IMR-90 (cell line): ENCODE measurements around the gene SVBP. TPM values are rescaled to one million over a fixed set of nuclear protein-coding genes. Genes with fewer than 3 reads are reported as not detected.

Source experiments
- ATAC-seq: fragments of 200-7000 bp; cut with Tn5 transposase; 2 replicates; pipeline ENCODE4 v1.9.1; 2020; ENCODE audit warnings: low read depth, mild to moderate bottlenecking, moderate library complexity
- BruUV-seq: library from RNA; stranded (reverse); fragments of 400-500 nt; replicated peaks from 2 replicates; lab custom pipeline; 2021; lab: Mats Ljungman, UMichigan
- CTCF ChIA-PET: fragments of 300-600 bp; formaldehyde crosslinking; extraction: SDS; loops from one replicate; lab custom pipeline; 2021; ENCODE audit warnings: antibody characterized with exemption; lab: Yijun Ruan, JAX
- POLR2A ChIA-PET: fragments of 300-600 bp; sonication (Branson Sonifier 250); formaldehyde crosslinking; loops from one replicate; lab custom pipeline; 2022; ENCODE audit warnings: antibody characterized with exemption; ENCODE audit not compliant: unreplicated experiment; lab: Charles Lee
- DNase-seq: peaks from one replicate; pipeline ENCODE4 v3.0.0; 2013
- H2AFZ ChIP-seq: replicated peaks from 2 replicates; pipeline ENCODE3; 2013; ENCODE audit warnings: low read length, mild to moderate bottlenecking; ENCODE audit not compliant: poor library complexity
- H2AK5ac ChIP-seq: 2 replicates; pipeline ENCODE4 v1.6.1; 2013; ENCODE audit warnings: low read depth, low read length, inconsistent platforms
- H2AK9ac ChIP-seq: replicated peaks from 2 replicates; pipeline ENCODE3; 2013; ENCODE audit warnings: mild to moderate bottlenecking, low read depth, low read length, moderate library complexity; ENCODE audit not compliant: poor library complexity
- H2BK120ac ChIP-seq: 2 replicates; pipeline ENCODE4 v1.6.1; 2013; ENCODE audit warnings: low read depth, low read length, inconsistent platforms
- H2BK15ac ChIP-seq: 3 replicates; pipeline ENCODE4 v1.6.1; 2013; ENCODE audit warnings: low read depth, low read length, inconsistent platforms
- H2BK20ac ChIP-seq: 2 replicates; pipeline ENCODE4 v1.6.1; 2013; ENCODE audit warnings: low read depth, mild to moderate bottlenecking, inconsistent platforms, low read length, moderate library complexity
- H2BK5ac ChIP-seq: 2 replicates; pipeline ENCODE4 v1.6.1; 2013; ENCODE audit warnings: mild to moderate bottlenecking, low read depth, low read length, inconsistent platforms; ENCODE audit not compliant: poor library complexity, severe bottlenecking
- H3K14ac ChIP-seq: replicated peaks from 2 replicates; pipeline ENCODE4 v1.6.1; 2013; ENCODE audit warnings: low read depth, low read length, inconsistent platforms
- H3K18ac ChIP-seq: 2 replicates; pipeline ENCODE4 v1.6.1; 2013; ENCODE audit warnings: low read depth, low read length, control low read depth
- H3K23ac ChIP-seq: 2 replicates; pipeline ENCODE4 v1.6.1; 2013; ENCODE audit warnings: low read depth, low read length, inconsistent platforms
- H3K27ac ChIP-seq: 2 replicates; pipeline ENCODE4 v1.5.1; 2013; ENCODE audit warnings: mild to moderate bottlenecking, control low read depth, low read length; ENCODE audit not compliant: insufficient read depth
- H3K27me3 ChIP-seq: 2 replicates; pipeline ENCODE4 v1.6.1; 2013; ENCODE audit warnings: low read length; ENCODE audit not compliant: control insufficient read depth, insufficient read depth
- H3K36me3 ChIP-seq: 2 replicates; pipeline ENCODE4 v1.6.1; 2013; ENCODE audit warnings: low read length, mixed read lengths; ENCODE audit not compliant: control insufficient read depth, insufficient read depth
- H3K4ac ChIP-seq: 2 replicates; pipeline ENCODE4 v1.6.1; 2013; ENCODE audit warnings: low read depth, low read length, inconsistent platforms
- H3K4me1 ChIP-seq: 2 replicates; pipeline ENCODE4 v1.6.1; 2013; ENCODE audit warnings: low read length, mixed read lengths; ENCODE audit not compliant: control insufficient read depth, insufficient read depth
- H3K4me2 ChIP-seq: 2 replicates; pipeline ENCODE4 v1.6.1; 2013; ENCODE audit warnings: low read depth, mild to moderate bottlenecking, control low read depth, low read length, moderate library complexity
- H3K4me3 ChIP-seq: 2 replicates; pipeline ENCODE4 v1.5.1; 2013; ENCODE audit warnings: low read depth, mild to moderate bottlenecking, control low read depth, low read length, moderate library complexity; ENCODE audit not compliant: insufficient read depth
- H3K56ac ChIP-seq: 2 replicates; pipeline ENCODE4 v1.6.1; 2013; ENCODE audit warnings: low read length, inconsistent platforms; ENCODE audit not compliant: insufficient read depth; ENCODE audit errors: extremely low read depth
- H3K79me1 ChIP-seq, 2 experiments: 2 replicates each; pipeline ENCODE4 v1.6.1; 2013; ENCODE audit warnings: low read length in 2 of 2, inconsistent platforms in 1 of 2, low read depth in 1 of 2
- H3K9ac ChIP-seq: 2 replicates; pipeline ENCODE4 v1.6.1; 2013; ENCODE audit warnings: low read depth, low read length, control low read depth
- H3K9me1 ChIP-seq: 2 replicates; pipeline ENCODE4 v1.6.1; 2013; ENCODE audit warnings: low read length, inconsistent platforms; ENCODE audit not compliant: insufficient read depth
- H3K9me3 ChIP-seq: 2 replicates; pipeline ENCODE4 v1.6.1; 2013; ENCODE audit warnings: low read length; ENCODE audit not compliant: control insufficient read depth, insufficient read depth
- H4K20me1 ChIP-seq: 2 replicates; pipeline ENCODE4 v1.6.1; 2013; ENCODE audit warnings: low read length, inconsistent platforms; ENCODE audit not compliant: insufficient read depth
- H4K5ac ChIP-seq: 2 replicates; pipeline ENCODE4 v1.6.1; 2013; ENCODE audit warnings: mild to moderate bottlenecking, low read depth, low read length, control low read depth
- H4K8ac ChIP-seq, 2 experiments: 2 replicates each; pipeline ENCODE4 v1.6.1; 2013; ENCODE audit warnings: low read depth in 2 of 2, low read length in 2 of 2, control low read depth in 1 of 2, inconsistent platforms in 1 of 2
- H4K91ac ChIP-seq: 2 replicates; pipeline ENCODE4 v1.6.1; 2013; ENCODE audit warnings: low read depth, low read length, inconsistent platforms; ENCODE audit not compliant: insufficient read depth
- CHD1 ChIP-seq: IDR thresholded peaks from 2 replicates; pipeline ENCODE4 v1.6.1; 2012; ENCODE audit warnings: low read depth, low read length, improper control_type of control experiment
- MAFK ChIP-seq: IDR thresholded peaks from 2 replicates; pipeline ENCODE4 v1.6.1; 2012; ENCODE audit warnings: low read depth, low read length, improper control_type of control experiment
- RCOR1 ChIP-seq: IDR thresholded peaks from 2 replicates; pipeline ENCODE4 v1.6.1; 2012; ENCODE audit warnings: mild to moderate bottlenecking, low read length, improper control_type of control experiment; ENCODE audit not compliant: insufficient replicate concordance
- RFX5 ChIP-seq: IDR thresholded peaks from 2 replicates; pipeline ENCODE4 v1.8.0; 2012; ENCODE audit warnings: low read depth, mild to moderate bottlenecking, low read length, moderate library complexity
- WGBS, 2 experiments: methylation state at CpG; one replicate each; pipeline versions ENCODE4 v1.1.5 to v1.1.7; 2013; ENCODE audit warnings: missing lambda C conversion rate in 2 of 2; ENCODE audit not compliant: insufficient read length in 1 of 2; ENCODE audit errors: extremely low coverage in 2 of 2; 5-methylcytosine and 5-hydroxymethylcytosine counted together
- dilution Hi-C: fragments of 300-500 bp; cut with HindIII; formaldehyde crosslinking; loops from one replicate; pipeline ENCODE4 v1.14.3; 2018; ENCODE audit warnings: low sequenced_read_pairs; ENCODE audit not compliant: unreplicated experiment
- in situ Hi-C: fragments of 300-500 bp; cut with MboI; formaldehyde crosslinking; loops from 3 replicates; pipeline ENCODE4 v1.14.3; 2019; ENCODE audit warnings: low sequenced_read_pairs, inconsistent platforms, mixed read lengths
- intact Hi-C: fragments of 100-400 bp; cut with micrococcal nuclease; formaldehyde crosslinking; loops from 2 replicates; pipeline ENCODE4 v1.10.0; 2022
- polyA plus RNA-seq, 3 experiments: library from polyadenylated mRNA; depleted of rRNA; stranded (reverse); fragments of >200 nt; gene quantifications; 2 replicates each; pipeline ENCODE4 v1.2.3, GENCODE V29; 2012; ENCODE audit warnings: low replicate concordance in 1 of 3
- total RNA-seq: library from RNA; depleted of rRNA; stranded (reverse); fragments of >200 nt; gene quantifications from 2 replicates; pipeline ENCODE4 v1.2.3, GENCODE V29; 2012

Gene SVBP
- total and polyA plus RNA-seq, 2 of the 4 experiments (the other 2 are of a cell fraction): 9.7 to 11.5 TPM

DNA sequence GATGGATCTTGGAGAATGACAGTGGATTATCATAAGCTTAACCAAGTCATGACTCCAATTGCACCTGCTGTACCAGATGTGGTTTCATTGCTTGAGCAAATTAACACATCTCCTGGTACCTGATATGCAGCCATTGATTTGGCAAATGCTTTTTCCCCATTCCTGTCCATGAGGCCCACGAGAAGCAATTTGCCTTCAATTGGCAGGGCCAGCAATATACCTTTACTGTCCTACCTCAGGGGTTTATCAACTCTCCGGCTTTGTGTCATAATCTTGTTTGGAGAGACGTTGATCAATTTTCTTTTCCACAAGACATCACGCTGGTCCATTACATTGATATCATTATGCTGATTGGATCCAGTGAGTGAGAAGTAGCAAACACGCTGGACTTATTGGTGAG is 49.4 kb upstream of the SVBP start:
- in situ Hi-C loops (no loop called here), intact Hi-C loops (no loop called here), dilution Hi-C loops (no loop called here)
- no peaks in the 10 kb centered on the region for H3K9me1 ChIP-seq
- no peak for TF ChIP-seq RCOR1
- TF ChIP-seq CHD1: no peak
- no peak for TF ChIP-seq MAFK
- no peak for TF ChIP-seq RFX5
- no peak overlapping the region for H2AFZ ChIP-seq
- H3K23ac ChIP-seq: no peak overlapping the region
- no peaks in the 10 kb centered on the region for H3K36me3 ChIP-seq
- H3K79me1 ChIP-seq: no peaks in the 10 kb centered on the region
- ChIA-PET CTCF (no interaction called here), POLR2A (no interaction called here)
- no peak overlapping the region for H3K56ac ChIP-seq
- H3K4me3 ChIP-seq: no peak overlapping the region
- H2BK5ac ChIP-seq: no peak overlapping the region
- H3K4ac ChIP-seq: no peak overlapping the region
- H4K5ac ChIP-seq: no peak overlapping the region
- no peak overlapping the region for H2BK20ac ChIP-seq
- ATAC-seq (no peak), DNase-seq (no peak)
- no peak overlapping the region for H3K4me2 ChIP-seq
- no peak overlapping the region for H2AK5ac ChIP-seq
- no TSS peak for BruUV-seq
- H3K27me3 ChIP-seq: peaks cover 4% of the 10 kb centered on the region
- H4K20me1 ChIP-seq: no peaks in the 10 kb centered on the region
- no peak overlapping the region for H3K14ac ChIP-seq
- H3K4me1 ChIP-seq: no peaks in the 10 kb centered on the region
- H3K18ac ChIP-seq: no peak overlapping the region
- no peak overlapping the region for H2BK120ac ChIP-seq
- no peak overlapping the region for H2AK9ac ChIP-seq
- H3K9ac ChIP-seq: no peak overlapping the region
- no peak overlapping the region for H4K91ac ChIP-seq
- no peak overlapping the region for H2BK15ac ChIP-seq
- no peak overlapping the region for H3K27ac ChIP-seq
- H4K8ac ChIP-seq: no peak overlapping the region
- no peaks in the 10 kb centered on the region for H3K9me3 ChIP-seq
- WGBS, 2 experiments: no CpG with 5 or more reads among the region's 5 CpGs
